Fibroblast of peridontal ligament (primary cell): ENCODE measurements around the gene ANAPC1.
"Not testable (repeated sequence)": the region's sequence is repeated elsewhere in the genome, so short reads cannot be mapped to it uniquely, and the experiment has no call there.

Source experiments
- DNase-seq: peaks from one replicate; pipeline ENCODE4 v3.0.0-alpha.2; 2010; ENCODE audit errors: extremely low read depth

ANAPC1 gene

DNA sequence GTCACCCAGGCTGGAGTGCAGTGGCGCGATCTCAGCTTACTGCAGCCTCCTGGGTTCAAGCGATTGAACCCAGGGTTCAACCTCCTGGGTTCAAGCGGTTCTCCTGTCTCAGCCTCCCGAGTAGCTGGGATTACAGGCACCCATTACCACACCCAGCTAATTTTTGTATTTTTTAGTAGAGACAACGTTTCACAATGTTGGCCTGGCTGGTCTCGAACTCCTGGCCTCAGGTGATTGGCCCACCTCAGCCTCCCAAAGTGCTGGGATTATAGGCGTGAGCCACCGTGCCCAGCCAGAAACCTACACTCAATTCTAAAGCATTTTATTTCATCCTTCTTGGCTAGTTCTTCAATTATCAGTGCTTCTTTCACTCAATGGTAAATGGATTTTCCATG lies 21.5 kb upstream of the ANAPC1 start:
- DNase-seq, result not testable (repeated sequence)

DNA sequence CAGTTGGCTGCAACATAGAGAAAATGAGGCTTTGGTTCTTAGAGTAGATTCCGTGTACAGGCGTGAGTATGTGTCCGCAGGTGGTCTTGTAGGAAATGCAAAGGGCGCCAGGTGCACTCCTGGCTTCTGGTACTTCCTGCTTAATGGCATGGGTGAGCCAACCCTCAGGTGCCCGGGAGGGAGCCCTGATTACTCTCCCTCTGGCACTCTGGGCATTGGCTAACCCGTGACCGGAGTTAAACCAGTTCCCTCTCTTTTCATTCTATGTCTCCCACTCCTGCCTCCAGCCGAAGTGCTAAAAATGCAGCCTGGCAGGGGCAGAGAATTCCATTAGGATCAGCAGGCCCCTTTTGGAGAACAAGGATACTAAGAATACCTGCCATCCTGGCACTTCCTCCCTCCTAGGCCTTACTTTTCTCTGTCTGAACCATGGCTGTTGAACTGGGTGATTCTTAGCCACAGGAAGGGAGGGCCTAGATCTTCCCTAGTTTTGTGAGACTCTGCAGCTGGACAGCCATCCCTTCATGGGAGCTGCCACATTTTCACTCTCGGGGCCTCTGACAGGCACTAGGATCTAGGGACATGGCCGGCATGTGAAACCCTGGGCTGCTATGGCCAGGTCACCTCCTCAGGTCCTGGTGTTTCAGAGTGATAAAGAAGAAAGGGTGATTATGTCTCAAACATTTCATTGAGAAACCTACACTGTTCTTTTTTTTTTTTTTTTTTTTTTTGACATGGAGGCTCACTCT lies 20.9 kb upstream of the ANAPC1 start:
- no peak for DNase-seq

- no peak for DNase-seq
Observed at GRCh38 chr2:111903930-111904439, 20.0 kb upstream of the ANAPC1 start.

DNA sequence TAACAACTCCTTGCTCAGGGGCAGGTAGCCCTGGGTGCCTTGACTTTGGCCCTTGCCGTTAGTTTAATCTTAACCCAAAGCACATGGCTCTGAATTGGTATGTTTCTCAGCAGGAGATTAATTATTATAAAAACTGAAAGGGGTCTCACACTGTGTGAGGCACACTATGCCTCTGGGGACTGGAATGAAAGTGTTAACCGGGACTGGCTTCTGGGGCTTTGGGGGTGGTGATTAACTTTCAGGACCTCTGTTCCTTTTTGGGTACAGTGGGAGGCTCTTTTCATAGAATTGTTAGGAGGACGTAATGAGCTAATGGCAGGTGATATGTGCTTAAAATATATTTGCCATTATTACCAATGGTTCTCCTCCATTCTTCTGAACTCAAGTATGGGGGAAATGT lies 19.5 kb upstream of the ANAPC1 start:
- no peak for DNase-seq

- DNase-seq, result peak; percentile 52
Observed at GRCh38 chr2:111900859-111901258, 16.9 kb upstream of the ANAPC1 start.

GRCh38 chr2:111898703-111899514 lies 14.9 kb upstream of the ANAPC1 start:
- no peak for DNase-seq

GRCh38 chr2:111897924-111898702 lies 14.1 kb upstream of the ANAPC1 start, which contains the start of gene MERTK:
TSS of gene MERTK (plus strand) at chr2:111898607. CDS start at chr2:111898736, 129 bp downstream.
- DNase-seq, result no peak

DNA sequence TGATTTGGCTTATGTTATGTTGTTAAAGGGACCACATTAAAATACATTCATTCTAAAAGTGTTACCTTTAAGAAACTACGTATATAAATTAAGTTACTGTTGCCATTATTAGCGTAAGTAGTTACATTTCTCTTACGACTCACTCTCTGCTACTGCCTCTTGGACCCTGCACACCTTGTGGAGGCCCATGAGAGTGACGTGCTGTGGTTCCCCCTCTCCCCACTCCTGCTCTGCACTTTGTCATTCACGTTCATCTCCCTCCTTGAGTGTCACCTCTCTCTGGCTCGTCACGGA lies 13.6 kb upstream of the ANAPC1 start:
- DNase-seq, result no peak

- no peak for DNase-seq
Observed at GRCh38 chr2:111896576-111896975, 12.6 kb upstream of the ANAPC1 start.

GRCh38 chr2:111896024-111896423 lies 12.0 kb upstream of the ANAPC1 start:
- no peak for DNase-seq

DNA sequence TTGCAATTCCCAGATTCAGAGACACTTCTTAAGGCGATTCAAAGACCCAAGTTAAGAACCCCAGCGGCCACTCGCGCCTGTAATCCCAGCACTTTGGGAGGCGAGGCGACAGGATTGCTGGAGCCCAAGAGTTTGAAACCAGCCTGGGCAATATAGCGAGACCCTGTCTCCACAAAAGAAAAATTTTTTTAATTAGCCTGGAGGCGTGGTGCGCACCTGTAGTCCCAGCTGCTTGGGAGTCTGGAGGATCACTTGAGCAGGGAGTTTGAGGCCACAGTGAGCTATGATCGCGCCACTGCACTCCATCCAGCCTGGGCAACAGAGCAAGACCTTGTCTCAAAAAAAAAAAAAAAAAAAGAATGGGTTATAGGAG lies 585 bp upstream of the ANAPC1 start:
- DNase-seq, result no peak

DNA sequence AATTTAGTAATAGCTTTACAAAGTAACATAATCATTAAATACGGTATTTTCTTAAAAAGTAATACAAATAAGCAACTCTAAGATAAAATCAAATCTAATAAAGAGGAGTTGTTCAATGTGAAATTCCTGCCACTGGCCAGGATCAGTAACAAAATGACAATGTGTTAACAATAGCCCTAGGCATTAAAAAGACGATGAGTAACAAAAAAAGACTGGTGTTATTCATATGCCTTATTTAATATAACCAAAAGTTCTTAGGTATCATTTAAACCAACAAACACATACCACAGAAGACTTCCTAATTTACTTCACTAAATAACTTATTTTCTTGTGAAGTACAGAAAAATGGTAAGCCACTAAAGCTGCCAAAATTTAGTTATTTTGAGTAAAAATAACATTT lies 11.2 kb downstream of the ANAPC1 start:
- not testable (repeated sequence) for DNase-seq

DNA sequence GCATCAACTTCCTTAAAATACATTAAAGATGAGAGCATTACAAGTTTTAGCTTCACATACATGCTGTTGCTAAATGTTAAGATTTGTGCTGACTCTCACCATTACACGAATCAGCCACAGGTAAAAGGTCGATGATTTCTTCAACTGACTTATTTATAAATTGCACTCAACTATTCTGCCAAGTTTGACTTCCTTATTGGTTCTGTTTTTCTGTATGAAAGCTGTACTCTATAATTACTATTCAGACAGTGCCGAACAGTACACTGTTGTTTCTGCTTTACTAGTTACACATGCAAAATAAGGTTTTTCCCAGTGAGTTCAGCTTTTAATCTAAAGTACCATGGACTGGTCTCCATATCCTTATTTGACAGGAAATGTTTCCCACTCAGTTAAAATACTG lies 18.9 kb downstream of the ANAPC1 start:
- not testable (repeated sequence) for DNase-seq

- DNase-seq, result not testable (repeated sequence)
Observed at GRCh38 chr2:111860005-111860404, 24.0 kb downstream of the ANAPC1 start.

GRCh38 chr2:111852544-111852943 lies 31.4 kb downstream of the ANAPC1 start:
- DNase-seq, result peak; percentile 46

DNA sequence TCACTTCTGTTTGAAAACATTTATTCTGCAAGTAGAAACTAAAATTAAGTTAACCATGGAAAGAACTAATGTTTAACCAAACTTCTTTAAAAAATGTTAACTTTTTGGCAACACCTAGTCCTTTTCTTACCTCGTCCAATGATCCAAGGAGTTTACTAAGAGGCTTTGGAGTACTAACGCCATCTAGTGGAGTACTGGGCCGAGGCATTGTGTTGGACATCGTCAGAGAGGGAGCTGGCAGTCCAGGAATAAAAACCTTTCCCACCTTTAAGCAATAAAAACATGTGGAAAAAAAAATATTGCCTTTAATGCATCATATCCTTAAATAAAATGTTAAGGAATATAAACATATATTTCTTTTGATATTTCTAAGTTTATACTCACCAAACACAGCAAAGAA lies 33.3 kb downstream of the ANAPC1 start:
- DNase-seq, result peak; percentile 38

DNA sequence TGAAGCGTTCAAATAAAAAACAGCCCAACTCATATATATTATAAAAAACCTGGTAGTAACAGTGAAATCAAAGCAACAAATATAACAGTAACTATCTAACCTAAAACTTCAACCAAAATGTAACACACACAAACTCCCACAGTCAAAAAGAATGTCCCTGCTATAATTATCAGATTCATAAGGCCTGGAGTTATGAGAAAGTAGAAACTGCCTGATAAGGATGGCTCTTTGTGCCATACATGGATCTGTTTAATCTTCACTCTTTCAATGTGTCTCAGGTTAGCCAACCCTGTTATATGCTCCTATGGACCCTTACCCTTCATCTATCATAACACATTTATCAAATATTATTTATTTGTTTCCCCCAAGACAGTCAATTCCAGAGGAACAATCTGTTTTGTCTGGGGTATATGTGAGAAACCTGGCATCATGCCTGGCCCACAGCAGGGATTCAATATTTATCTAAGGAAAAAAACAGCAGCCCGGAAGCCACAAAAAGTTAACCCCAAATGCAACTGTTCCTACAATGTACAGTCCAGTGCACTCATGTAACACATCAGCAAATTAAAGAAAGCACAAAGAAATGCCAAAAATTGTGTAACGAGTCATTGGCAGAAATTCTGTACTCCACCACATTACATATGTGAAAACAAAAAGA lies 44.2 kb downstream of the ANAPC1 start:
- peak; percentile 41 for DNase-seq

GRCh38 chr2:111838992-111839391 lies 45.0 kb downstream of the ANAPC1 start:
- not testable (repeated sequence) for DNase-seq

- DNase-seq, result not testable (repeated sequence)
Observed at GRCh38 chr2:111834221-111834620, 49.8 kb downstream of the ANAPC1 start.

DNA sequence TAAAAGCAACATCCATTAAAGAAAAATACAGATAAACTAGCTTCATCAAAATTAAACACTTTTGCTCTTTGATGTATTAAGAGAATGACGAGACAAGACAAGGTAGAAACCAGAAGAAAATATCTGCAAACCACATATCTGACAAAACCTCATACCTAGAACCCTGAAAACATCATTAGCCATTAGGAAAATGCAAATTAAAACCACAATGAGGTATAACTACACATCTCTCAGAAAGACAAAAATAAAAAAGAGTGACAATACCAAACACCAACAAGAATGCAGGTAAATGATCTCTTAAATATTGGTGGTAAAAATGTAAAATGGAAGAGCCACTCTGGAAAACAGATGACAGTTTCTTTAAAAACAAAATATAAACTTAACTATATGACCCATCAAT lies 53.5 kb downstream of the ANAPC1 start:
- DNase-seq, result not testable (repeated sequence)

DNA sequence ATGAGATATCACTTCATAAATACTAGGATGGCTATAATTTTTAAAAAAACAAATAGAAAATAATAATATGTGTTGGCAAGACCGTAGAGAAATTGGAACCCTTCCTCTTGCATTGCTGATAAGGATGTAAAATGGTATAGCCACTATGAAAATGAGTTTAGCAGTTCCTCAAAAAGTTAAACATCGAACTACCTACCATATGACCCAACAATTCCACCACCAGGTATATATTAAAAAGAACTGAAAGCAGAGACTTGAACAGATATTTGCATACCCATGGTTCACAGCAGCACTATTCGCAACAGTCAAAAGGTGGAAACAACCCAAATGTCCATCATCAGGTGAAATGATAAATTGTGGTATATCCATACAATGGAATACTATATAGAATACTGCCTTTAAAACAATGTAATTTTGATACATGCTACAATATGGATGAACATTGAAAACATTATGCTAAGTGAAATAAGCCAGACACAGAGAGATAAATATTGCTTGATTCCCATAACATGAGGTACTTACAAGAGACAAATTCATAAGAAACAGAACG lies 55.7 kb downstream of the ANAPC1 start:
- DNase-seq, result not testable (repeated sequence)
